AG04450 (cell line): Measurements from ENCODE around the gene MARK1. TPM values are rescaled to one million over a fixed set of nuclear protein-coding genes. Genes with fewer than 3 reads are reported as not detected.
"Not testable (repeated sequence)": the region's sequence is repeated elsewhere in the genome, so short reads cannot be mapped to it uniquely, and the experiment has no call there.

ENCODE experiments used
- CTCF ChIA-PET: fragments of 300-600, 350-600 bp; formaldehyde crosslinking; extraction: SDS; loops from one replicate; lab custom pipeline; 2022; ENCODE audit warnings: antibody characterized with exemption, inconsistent platforms; lab: Charles Lee
- POLR2A ChIA-PET: fragments of 350-600 bp; formaldehyde crosslinking; extraction: SDS; loops from one replicate; lab custom pipeline; 2021; ENCODE audit warnings: antibody characterized with exemption, inconsistent platforms; lab: Yijun Ruan, JAX
- DNase-seq: peaks from one replicate; pipeline ENCODE4 v3.0.0-alpha.2; 2011; ENCODE audit warnings: low read depth, low spot score
- H3K27ac ChIP-seq: one replicate; pipeline ENCODE4 v1.5.1; 2012; ENCODE audit warnings: low read depth, low read length, control low read depth
- H3K27me3 ChIP-seq: one replicate; pipeline ENCODE4 v1.6.0; 2012; ENCODE audit warnings: low read length; ENCODE audit not compliant: control insufficient read depth, insufficient read depth
- H3K4me3 ChIP-seq: 2 replicates; pipeline ENCODE4 v1.5.1; 2011; ENCODE audit warnings: mild to moderate bottlenecking, low read depth, low read length, control low read depth
- H3K9me3 ChIP-seq: 2 replicates; pipeline ENCODE4 v1.5.1; 2012; ENCODE audit warnings: low read length; ENCODE audit not compliant: control insufficient read depth, insufficient read depth
- polyA plus RNA-seq: library from polyadenylated mRNA; depleted of rRNA; stranded (reverse); fragments of >200 nt; gene quantifications from 2 replicates; pipeline ENCODE4 v1.2.3, GENCODE V29; 2011
- TF ChIP-seq, protein P1 (sequence below): IDR thresholded peaks from 2 replicates; pipeline ENCODE4 v1.5.1; 2011; ENCODE audit warnings: low read depth, low read length, control low read depth, inconsistent platforms

MARK1 gene
- polyA plus RNA-seq, 1 experiment = not detected

DNA sequence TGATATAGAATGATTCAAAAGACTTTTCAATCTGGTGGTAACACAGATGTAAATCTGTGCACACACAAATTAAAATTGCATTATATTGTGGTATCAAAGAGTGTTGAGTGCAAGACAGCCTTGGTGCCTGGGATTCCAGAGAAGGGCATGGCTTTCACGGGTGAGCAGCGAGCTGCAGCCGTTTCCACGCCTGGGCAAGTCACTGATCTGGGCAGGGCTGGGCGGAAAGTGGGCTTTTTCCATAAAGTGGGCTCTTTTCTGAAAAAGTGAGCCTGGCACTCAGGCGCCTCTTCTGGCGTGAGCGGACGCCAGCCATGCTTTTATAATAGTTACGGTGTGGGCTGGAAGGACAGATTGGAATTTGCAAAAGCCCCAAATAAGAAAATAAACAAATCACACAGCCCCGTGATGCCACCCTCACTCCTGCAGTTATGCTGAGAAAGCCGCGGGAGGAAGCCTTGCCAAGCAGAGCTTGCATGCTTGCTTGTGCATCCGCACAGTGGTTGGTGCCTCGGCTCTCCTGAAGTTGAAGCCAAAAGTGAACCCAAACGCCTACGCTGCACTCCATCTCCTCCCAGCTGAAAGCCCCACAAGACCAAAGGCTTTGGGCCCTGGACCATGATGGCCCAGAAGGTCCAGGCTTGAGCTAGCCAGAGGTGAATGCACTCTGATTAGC is 155.1 kb downstream of the MARK1 start:
- H3K4me3 ChIP-seq = no peak overlapping the region
- peaks cover 2% of the 10 kb centered on the region for H3K27me3 ChIP-seq
- H3K27ac ChIP-seq = no peak overlapping the region
- ChIA-PET CTCF (interaction anchor here (2.1 to 3.9 kb wide), 2 partner anchors 50 to 94 kb away, joined by 7 to 32 read pairs; no protein-coding TSS in a partner anchor), POLR2A (no interaction called here)
- no peak for DNase-seq
- TF ChIP-seq, protein P1, sequence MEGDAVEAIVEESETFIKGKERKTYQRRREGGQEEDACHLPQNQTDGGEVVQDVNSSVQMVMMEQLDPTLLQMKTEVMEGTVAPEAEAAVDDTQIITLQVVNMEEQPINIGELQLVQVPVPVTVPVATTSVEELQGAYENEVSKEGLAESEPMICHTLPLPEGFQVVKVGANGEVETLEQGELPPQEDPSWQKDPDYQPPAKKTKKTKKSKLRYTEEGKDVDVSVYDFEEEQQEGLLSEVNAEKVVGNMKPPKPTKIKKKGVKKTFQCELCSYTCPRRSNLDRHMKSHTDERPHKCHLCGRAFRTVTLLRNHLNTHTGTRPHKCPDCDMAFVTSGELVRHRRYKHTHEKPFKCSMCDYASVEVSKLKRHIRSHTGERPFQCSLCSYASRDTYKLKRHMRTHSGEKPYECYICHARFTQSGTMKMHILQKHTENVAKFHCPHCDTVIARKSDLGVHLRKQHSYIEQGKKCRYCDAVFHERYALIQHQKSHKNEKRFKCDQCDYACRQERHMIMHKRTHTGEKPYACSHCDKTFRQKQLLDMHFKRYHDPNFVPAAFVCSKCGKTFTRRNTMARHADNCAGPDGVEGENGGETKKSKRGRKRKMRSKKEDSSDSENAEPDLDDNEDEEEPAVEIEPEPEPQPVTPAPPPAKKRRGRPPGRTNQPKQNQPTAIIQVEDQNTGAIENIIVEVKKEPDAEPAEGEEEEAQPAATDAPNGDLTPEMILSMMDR = no peak
- H3K9me3 ChIP-seq = no peaks in the 10 kb centered on the region

DNA sequence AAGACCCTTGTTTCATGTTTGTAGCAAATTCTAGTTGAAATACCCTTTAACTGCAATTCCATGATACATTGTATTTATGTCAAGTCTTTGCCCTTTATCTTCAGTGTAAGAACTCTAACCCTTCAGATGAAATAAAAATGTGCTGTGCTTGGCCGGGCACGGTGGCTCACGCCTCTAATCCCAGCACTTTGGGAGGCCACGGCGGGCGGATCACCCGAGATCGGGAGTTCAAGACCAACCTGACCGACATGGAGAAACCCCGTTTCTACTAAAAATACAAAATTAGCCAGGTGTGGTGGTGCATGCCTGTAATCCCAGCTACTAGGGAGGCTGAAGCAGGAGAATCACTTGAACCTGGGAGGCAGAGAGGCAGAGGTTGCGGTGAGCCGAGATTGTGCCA is 155.8 kb downstream of the MARK1 start:
- POLR2A ChIA-PET, H3K27me3 ChIP-seq, H3K4me3 ChIP-seq, DNase-seq, H3K9me3 ChIP-seq, H3K27ac ChIP-seq: not testable (repeated sequence)
- CTCF ChIA-PET = interaction anchor here (2.1 kb wide), 1 partner anchor 49 kb away, joined by 7 read pairs; no protein-coding TSS in a partner anchor

DNA sequence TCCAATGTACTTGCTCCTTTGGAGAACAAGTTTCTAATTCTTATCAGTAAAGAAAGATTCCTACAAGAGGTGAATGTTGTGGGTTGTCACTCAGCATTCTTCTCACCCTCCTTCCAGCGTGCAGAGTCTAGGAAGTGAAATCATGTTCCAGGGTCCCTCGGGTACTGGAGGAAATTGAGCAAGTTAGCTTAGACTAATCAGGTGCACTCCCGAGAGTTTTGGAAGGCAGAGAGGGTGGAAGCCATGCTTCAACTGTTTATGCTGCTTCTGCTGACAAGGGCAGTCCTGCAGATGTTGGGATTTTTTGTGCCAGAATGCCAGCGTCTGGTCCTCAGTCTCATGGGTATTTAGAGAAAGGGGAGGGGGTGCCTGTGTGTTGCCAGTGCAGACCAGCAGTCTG is 157.0 kb downstream of the MARK1 start:
- ChIA-PET POLR2A (no interaction called here), CTCF (interaction anchor here (1.1 to 2.1 kb wide), 2 partner anchors 11 to 48 kb away, joined by 3 to 7 read pairs; no protein-coding TSS in a partner anchor)
- no peak overlapping the region for H3K27ac ChIP-seq
- H3K9me3 ChIP-seq = no peaks in the 10 kb centered on the region
- no peak for DNase-seq
- peaks cover 4% of the 10 kb centered on the region for H3K27me3 ChIP-seq
- TF ChIP-seq, protein P1 = no peak
- no peak overlapping the region for H3K4me3 ChIP-seq

DNA sequence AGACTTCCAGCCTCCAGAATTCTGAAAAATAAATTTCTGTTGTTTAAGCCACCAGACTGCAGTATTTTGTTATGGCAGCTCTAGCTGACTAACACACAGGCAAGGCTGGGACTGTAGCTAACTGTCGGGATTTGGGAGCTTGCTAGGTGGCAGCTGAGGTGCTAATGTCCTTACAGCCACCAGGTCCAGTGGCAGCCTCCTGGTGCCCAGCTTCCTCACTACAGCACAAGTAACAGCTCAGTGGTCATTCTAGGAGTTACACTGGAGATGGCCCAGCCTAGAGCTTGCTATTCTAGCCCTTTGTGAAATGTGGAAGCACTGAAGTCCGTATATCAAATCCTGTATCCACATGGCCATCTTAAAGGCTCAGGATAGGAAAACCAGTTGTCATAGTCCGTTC is 157.9 kb downstream of the MARK1 start:
- DNase-seq = no peak
- H3K4me3 ChIP-seq = no peak overlapping the region
- no peaks in the 10 kb centered on the region for H3K9me3 ChIP-seq
- POLR2A ChIA-PET = no interaction called here
- CTCF ChIA-PET = interaction anchor here (1.7 kb wide), 1 partner anchor 48 kb away, joined by 6 read pairs; no protein-coding TSS in a partner anchor
- peaks cover 9% of the 10 kb centered on the region for H3K27me3 ChIP-seq
- TF ChIP-seq, protein P1 = no peak
- no peak overlapping the region for H3K27ac ChIP-seq

DNA sequence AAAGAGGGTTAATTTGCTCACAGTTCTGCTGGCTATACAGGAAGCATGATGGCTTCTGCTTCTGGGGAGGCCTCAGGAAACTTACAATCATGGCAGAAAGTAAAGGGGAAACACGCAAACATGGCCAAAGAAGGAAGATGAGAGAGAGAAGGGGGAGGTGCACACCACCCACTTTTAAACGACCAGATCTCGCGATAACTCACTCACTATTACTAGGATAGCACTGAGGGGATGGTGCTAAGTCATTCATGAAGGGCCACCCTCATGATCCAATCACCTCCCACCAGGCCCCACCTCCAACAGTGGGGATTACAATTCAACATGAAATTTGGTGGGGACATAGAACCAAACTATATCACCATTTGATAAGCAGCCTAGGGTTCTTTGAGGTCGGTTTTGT is 159.9 kb downstream of the MARK1 start:
- peaks cover 25% of the 10 kb centered on the region for H3K27me3 ChIP-seq
- CTCF ChIA-PET = interaction anchor here (1.9 kb wide), 1 partner anchor 88 kb away, joined by 12 read pairs; no protein-coding TSS in a partner anchor
- no peak overlapping the region for H3K27ac ChIP-seq
- POLR2A ChIA-PET = no interaction called here
- H3K4me3 ChIP-seq = no peak overlapping the region
- TF ChIP-seq, protein P1 = no peak
- no peak for DNase-seq
- H3K9me3 ChIP-seq = no peaks in the 10 kb centered on the region
